Measurements from ENCODE around the gene CYP2S1. TPM values are rescaled to one million over a fixed set of nuclear protein-coding genes. Genes with fewer than 3 reads are reported as not detected.
A peak's percentile ranks its signal among the peaks of the same experiment; 100 is the strongest.

Gene CYP2S1
- total RNA-seq, 1 experiment from 2014 or later, result 6.8 TPM

DNA sequence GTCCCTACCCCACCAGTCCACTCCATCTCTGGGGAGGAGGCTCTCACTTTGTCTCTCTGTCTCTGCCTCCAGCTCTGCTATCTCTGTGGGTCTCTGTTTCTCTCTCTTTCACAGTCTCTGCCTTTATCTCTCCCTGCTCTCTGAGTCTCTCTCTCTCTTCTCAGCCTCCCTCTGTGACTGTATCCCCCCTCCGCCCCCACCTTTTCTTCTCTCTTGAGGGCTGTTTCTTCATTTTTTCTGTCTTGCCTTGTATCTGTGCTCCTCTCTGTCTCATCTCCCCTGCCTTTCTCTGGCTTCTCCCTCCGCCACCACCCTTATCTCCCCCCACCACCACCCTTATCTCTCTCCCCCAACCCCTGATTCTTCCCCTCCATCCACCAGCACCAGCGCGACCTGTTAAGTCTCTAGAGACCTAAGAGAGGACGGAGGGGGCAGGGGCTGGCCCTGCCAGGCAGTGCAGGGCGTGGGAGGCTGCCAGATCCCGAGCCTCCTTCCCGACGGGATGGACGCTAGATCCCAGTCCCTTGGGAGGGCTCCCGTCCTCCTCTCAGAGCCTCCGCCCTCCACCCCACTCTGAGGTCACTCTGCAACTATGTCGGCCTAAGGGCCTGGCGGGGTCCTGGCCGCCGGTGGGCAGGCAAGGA is 27.0 kb downstream of the CYP2S1 start:
- BruUV-seq (replicated peaks), result no TSS peak
- Histone ChIP-seq H3K79me2 (ENCODE audit: low read depth) (peaks cover 19% of the 10 kb centered on the region), H3K4me2 (peak overlapping the region; percentile 91), H3F3A (ENCODE audit: insufficient read depth, low read depth) (peaks cover 20% of the 10 kb centered on the region), H3K36me3 (ENCODE audit: low read depth) (peaks cover 6% of the 10 kb centered on the region; the same call in 1 of the 2 replicates), H3K9me2 (ENCODE audit: insufficient read depth) (no peaks in the 10 kb centered on the region), H3K4me1 (replicated peaks; ENCODE audit: insufficient read depth) (peaks cover 36% of the 10 kb centered on the region), H3K27me3 (ENCODE audit: insufficient read depth, low read depth) (no peaks in the 10 kb centered on the region), H2AFZ (peak overlapping the region; percentile 74; the same call in 1 of the 2 replicates), H3K27ac (no peak overlapping the region), H3K4me3 (peak overlapping the region; percentile 68), H3K9me3 (ENCODE audit: insufficient read depth, low read depth) (no peaks in the 10 kb centered on the region), H4K20me1 (ENCODE audit: insufficient read depth) (no peaks in the 10 kb centered on the region)
- intact Hi-C loops (cut with micrococcal nuclease; ENCODE audit: unreplicated experiment), result loop anchor here (1.0 kb wide), 1 partner anchor 42 kb away; no protein-coding TSS in a partner anchor
- POLR2A ChIA-PET (ENCODE audit: unreplicated experiment), result interaction anchor here (0.6 to 0.7 kb wide), 4 partner anchors 12 to 65 kb away, joined by 3 to 13 read pairs (median 7); no protein-coding TSS in a partner anchor
- DNase-seq, result peak in 1 of 2 experiments; percentile 39
- CTCF ChIA-PET, result interaction anchor here (0.6 kb wide), 1 partner anchor 208 kb away, joined by 3 read pairs; no protein-coding TSS in a partner anchor
- TF ChIP-seq EZH2 (IDR thresholded peaks at IDR 0.05; ENCODE audit: low read depth), result no peak
- TF ChIP-seq, protein P1, sequence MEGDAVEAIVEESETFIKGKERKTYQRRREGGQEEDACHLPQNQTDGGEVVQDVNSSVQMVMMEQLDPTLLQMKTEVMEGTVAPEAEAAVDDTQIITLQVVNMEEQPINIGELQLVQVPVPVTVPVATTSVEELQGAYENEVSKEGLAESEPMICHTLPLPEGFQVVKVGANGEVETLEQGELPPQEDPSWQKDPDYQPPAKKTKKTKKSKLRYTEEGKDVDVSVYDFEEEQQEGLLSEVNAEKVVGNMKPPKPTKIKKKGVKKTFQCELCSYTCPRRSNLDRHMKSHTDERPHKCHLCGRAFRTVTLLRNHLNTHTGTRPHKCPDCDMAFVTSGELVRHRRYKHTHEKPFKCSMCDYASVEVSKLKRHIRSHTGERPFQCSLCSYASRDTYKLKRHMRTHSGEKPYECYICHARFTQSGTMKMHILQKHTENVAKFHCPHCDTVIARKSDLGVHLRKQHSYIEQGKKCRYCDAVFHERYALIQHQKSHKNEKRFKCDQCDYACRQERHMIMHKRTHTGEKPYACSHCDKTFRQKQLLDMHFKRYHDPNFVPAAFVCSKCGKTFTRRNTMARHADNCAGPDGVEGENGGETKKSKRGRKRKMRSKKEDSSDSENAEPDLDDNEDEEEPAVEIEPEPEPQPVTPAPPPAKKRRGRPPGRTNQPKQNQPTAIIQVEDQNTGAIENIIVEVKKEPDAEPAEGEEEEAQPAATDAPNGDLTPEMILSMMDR (conservative IDR thresholded peaks at IDR 0.05), result no peak

DNA sequence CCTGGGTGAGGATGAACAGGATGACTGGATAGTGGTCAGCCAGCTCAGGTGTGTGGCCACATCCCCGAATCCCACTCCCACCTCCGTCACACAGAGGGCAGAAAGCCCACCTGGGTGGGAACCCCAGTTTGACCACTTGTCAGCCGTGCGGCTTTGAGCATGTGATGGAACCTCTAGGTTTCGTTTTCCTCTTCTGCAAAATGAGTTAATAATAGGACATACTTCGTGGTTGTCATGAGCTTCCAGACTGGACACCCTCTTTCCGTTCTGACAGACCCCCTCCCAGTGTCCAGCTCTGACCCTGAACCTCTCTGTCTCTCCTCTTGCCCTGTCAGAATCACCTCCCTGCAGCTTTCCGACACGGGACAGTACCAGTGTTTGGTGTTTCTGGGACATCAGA is 27.8 kb downstream of the CYP2S1 start:
- POLR2A ChIA-PET (ENCODE audit: unreplicated experiment), result interaction anchor here (0.6 to 0.7 kb wide), 4 partner anchors 13 to 66 kb away, joined by 3 to 13 read pairs (median 7); no protein-coding TSS in a partner anchor
- intact Hi-C loops (cut with micrococcal nuclease; ENCODE audit: unreplicated experiment), result no loop called here
- BruUV-seq (replicated peaks), result TSS peak; percentile 20
- peaks cover 44% of the 10 kb centered on the region for H3K4me1 ChIP-seq (replicated peaks; ENCODE audit: insufficient read depth)
- H2AFZ ChIP-seq, result no peak overlapping the region
- H3K79me2 ChIP-seq (ENCODE audit: low read depth), result peaks cover 19% of the 10 kb centered on the region
- H3K9me3 ChIP-seq (ENCODE audit: insufficient read depth, low read depth), result no peaks in the 10 kb centered on the region
- H3K4me3 ChIP-seq, result peak overlapping the region; percentile 68; the same call in 1 of the 2 replicates
- peaks cover 6% of the 10 kb centered on the region; the same call in 1 of the 2 replicates for H3K36me3 ChIP-seq (ENCODE audit: low read depth)
- TF ChIP-seq EZH2 (IDR thresholded peaks at IDR 0.05; ENCODE audit: low read depth), result no peak
- TF ChIP-seq, protein P1 (conservative IDR thresholded peaks at IDR 0.05), result no peak
- peak overlapping the region; percentile 91 for H3K4me2 ChIP-seq
- no peaks in the 10 kb centered on the region for H3K9me2 ChIP-seq (ENCODE audit: insufficient read depth)
- H3K27me3 ChIP-seq (ENCODE audit: insufficient read depth, low read depth), result no peaks in the 10 kb centered on the region
- peaks cover 25% of the 10 kb centered on the region for H3F3A ChIP-seq (ENCODE audit: insufficient read depth, low read depth)
- no peak overlapping the region for H3K27ac ChIP-seq
- DNase-seq, result no peak
- CTCF ChIA-PET, result interaction anchor here (0.6 kb wide), 1 partner anchor 208 kb away, joined by 3 read pairs; no protein-coding TSS in a partner anchor
- no peaks in the 10 kb centered on the region for H4K20me1 ChIP-seq (ENCODE audit: insufficient read depth)

DNA sequence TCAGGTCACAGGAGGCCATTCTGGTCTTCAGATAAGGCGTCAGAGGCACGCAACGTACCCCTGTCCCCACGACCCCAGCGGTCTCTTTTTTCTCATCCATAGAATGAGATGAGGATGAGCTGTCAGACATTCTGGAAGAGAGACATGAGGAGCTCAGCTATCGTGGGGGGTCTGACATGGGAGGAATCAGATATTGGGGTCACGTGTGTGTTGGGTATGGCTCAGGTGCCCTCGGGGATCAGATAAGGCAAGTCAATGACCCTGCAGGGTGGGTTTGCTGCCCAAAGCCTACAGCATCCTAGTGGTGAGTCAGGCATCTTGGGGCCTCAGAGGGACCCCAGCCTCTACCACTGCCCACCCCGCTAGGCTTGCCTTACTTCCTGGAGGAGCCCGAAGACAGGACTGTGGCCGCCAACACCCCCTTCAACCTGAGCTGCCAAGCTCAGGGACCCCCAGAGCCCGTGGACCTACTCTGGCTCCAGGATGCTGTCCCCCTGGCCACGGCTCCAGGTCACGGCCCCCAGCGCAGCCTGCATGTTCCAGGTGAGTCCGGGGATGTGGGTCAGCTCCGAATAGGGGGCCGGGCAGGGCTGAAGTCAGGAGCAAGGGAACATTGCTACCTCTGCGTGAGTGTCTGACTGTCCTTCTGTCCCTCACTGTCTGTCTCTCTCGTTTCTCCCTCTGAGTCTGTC is 28.6 kb downstream of the CYP2S1 start:
- H3K4me3 ChIP-seq, result no peak overlapping the region
- H3K36me3 ChIP-seq (ENCODE audit: low read depth), result peaks cover 6% of the 10 kb centered on the region; the same call in 1 of the 2 replicates
- no peaks in the 10 kb centered on the region for H3K27me3 ChIP-seq (ENCODE audit: insufficient read depth, low read depth)
- no peak for TF ChIP-seq EZH2 (IDR thresholded peaks at IDR 0.05; ENCODE audit: low read depth)
- TF ChIP-seq, protein P1 (conservative IDR thresholded peaks at IDR 0.05), result no peak
- no peak overlapping the region for H2AFZ ChIP-seq
- ChIA-PET POLR2A (ENCODE audit: unreplicated experiment) (no interaction called here), CTCF (no interaction called here)
- peak overlapping the region; percentile 91 for H3K4me2 ChIP-seq
- no peaks in the 10 kb centered on the region for H4K20me1 ChIP-seq (ENCODE audit: insufficient read depth)
- no TSS peak for BruUV-seq (replicated peaks)
- no peaks in the 10 kb centered on the region for H3K9me2 ChIP-seq (ENCODE audit: insufficient read depth)
- no peaks in the 10 kb centered on the region for H3K9me3 ChIP-seq (ENCODE audit: insufficient read depth, low read depth)
- peaks cover 49% of the 10 kb centered on the region for H3K4me1 ChIP-seq (replicated peaks; ENCODE audit: insufficient read depth)
- intact Hi-C loops (cut with micrococcal nuclease; ENCODE audit: unreplicated experiment), result no loop called here
- peaks cover 30% of the 10 kb centered on the region for H3F3A ChIP-seq (ENCODE audit: insufficient read depth, low read depth)
- H3K27ac ChIP-seq, result no peak overlapping the region
- H3K79me2 ChIP-seq (ENCODE audit: low read depth), result peaks cover 19% of the 10 kb centered on the region
- no peak for DNase-seq

All from PC-9 (cell line).